Measurements from ENCODE around the gene SYNE2. TPM values are rescaled to one million over a fixed set of nuclear protein-coding genes. Genes with fewer than 3 reads are reported as not detected.
A peak's percentile ranks its signal among the peaks of the same experiment; 100 is the strongest.

The SYNE2 gene
- total RNA-seq, 1 donor from 2014 or later, result 105 TPM

DNA sequence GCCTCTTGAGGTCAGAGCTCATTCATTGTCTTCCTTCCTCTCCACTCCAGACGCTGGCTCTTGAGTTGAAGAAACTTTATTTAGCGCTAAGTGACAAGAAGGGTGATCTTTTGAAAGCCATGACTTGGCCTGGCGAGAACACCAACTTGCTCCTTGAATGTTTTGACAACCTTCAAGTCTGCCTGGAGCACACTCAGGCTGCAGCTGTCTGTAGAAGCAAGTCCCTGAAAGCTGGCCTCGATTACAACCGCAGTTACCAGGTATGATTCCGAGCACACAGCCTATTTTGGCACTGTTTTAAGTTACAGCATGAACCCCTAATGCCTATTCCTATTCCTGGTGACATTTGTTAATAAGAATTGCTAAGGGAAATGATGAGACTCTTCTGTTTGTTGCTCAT, 273.7 kb downstream of the SYNE2 start:
- no peaks in the 10 kb centered on the region for H3K27me3 ChIP-seq
- no peaks in the 10 kb centered on the region for H3K36me3 ChIP-seq
- no peak overlapping the region for H3K9ac ChIP-seq
- Mint-ChIP-seq H3K4me3 (no peak overlapping the region), H3K4me1 (no peaks in the 10 kb centered on the region), H3K27me3 (ENCODE audit: insufficient read depth, low read depth) (no peaks in the 10 kb centered on the region), H3K36me3 (peaks cover 37% of the 10 kb centered on the region), H3K27ac (no peak overlapping the region), H3K9me3 (no peaks in the 10 kb centered on the region)
- no peaks in the 10 kb centered on the region for H3K9me3 ChIP-seq (ENCODE audit: low read depth)
- H3K79me2 ChIP-seq (ENCODE audit: low read depth), result no peaks in the 10 kb centered on the region
- DNase-seq (ENCODE audit: low spot score), result no peak
- no peak overlapping the region for H3K4me2 ChIP-seq
- TF ChIP-seq EZH2 (IDR thresholded peaks at IDR 0.05), result no peak
- TF ChIP-seq EZH2phosphoT487 (IDR thresholded peaks at IDR 0.05), result no peak
- TF ChIP-seq, protein P1, sequence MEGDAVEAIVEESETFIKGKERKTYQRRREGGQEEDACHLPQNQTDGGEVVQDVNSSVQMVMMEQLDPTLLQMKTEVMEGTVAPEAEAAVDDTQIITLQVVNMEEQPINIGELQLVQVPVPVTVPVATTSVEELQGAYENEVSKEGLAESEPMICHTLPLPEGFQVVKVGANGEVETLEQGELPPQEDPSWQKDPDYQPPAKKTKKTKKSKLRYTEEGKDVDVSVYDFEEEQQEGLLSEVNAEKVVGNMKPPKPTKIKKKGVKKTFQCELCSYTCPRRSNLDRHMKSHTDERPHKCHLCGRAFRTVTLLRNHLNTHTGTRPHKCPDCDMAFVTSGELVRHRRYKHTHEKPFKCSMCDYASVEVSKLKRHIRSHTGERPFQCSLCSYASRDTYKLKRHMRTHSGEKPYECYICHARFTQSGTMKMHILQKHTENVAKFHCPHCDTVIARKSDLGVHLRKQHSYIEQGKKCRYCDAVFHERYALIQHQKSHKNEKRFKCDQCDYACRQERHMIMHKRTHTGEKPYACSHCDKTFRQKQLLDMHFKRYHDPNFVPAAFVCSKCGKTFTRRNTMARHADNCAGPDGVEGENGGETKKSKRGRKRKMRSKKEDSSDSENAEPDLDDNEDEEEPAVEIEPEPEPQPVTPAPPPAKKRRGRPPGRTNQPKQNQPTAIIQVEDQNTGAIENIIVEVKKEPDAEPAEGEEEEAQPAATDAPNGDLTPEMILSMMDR (IDR thresholded peaks at IDR 0.05), result no peak
- H2AFZ ChIP-seq (replicated peaks), result no peak overlapping the region
- H3K4me1 ChIP-seq, result no peaks in the 10 kb centered on the region
- H3K27ac ChIP-seq, result no peak overlapping the region
- H3F3A ChIP-seq (ENCODE audit: low read depth), result no peaks in the 10 kb centered on the region
- H3K4me3 ChIP-seq, result no peak overlapping the region
- H4K20me1 ChIP-seq (ENCODE audit: low read depth), result no peaks in the 10 kb centered on the region

DNA sequence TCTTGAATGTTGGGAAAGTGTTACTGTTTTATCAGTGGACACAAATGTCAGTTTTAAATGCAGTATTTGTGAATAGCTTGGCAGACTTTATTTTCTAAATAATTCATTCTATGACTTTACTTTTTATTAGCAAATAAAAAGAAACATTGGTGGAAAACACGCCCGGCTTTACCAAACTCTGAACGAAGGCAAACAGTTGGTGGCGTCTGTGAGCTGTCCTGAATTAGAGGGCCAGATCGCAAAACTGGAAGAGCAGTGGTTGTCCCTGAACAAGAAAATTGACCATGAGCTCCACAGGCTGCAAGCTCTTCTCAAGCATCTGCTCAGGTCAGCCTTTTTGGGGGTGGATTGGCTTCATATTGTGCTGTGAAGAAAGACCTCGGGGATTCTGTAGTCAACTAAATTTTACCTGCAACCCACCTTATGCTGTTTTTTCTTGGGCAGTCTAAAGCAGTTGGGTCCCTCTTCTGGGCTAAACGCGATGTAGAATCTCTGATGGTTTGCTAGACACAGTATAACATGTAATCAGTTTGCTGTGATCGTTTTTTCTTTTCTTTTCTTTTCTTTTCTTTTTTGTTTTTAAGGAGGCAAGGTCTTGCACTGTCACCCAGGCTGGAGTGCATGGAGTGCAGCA, 285.0 kb downstream of the SYNE2 start:
- no peak overlapping the region for H2AFZ ChIP-seq (replicated peaks)
- Mint-ChIP-seq H3K36me3 (peaks cover 29% of the 10 kb centered on the region), H3K4me3 (no peak overlapping the region), H3K27me3 (ENCODE audit: insufficient read depth, low read depth) (no peaks in the 10 kb centered on the region), H3K9me3 (no peaks in the 10 kb centered on the region), H3K27ac (no peak overlapping the region), H3K4me1 (no peaks in the 10 kb centered on the region)
- no peaks in the 10 kb centered on the region for H3K9me3 ChIP-seq (ENCODE audit: low read depth)
- no peaks in the 10 kb centered on the region for H3K79me2 ChIP-seq (ENCODE audit: low read depth)
- no peak overlapping the region for H3K27ac ChIP-seq
- peaks cover 26% of the 10 kb centered on the region for H3K36me3 ChIP-seq
- H3K4me1 ChIP-seq, result no peaks in the 10 kb centered on the region
- DNase-seq (ENCODE audit: low spot score), result peak; percentile 19
- H3K4me3 ChIP-seq, result no peak overlapping the region
- no peaks in the 10 kb centered on the region for H4K20me1 ChIP-seq (ENCODE audit: low read depth)
- no peak for TF ChIP-seq EZH2 (IDR thresholded peaks at IDR 0.05)
- TF ChIP-seq, protein P1 (IDR thresholded peaks at IDR 0.05), result peak; percentile 43
- no peak for TF ChIP-seq EZH2phosphoT487 (IDR thresholded peaks at IDR 0.05)
- H3K27me3 ChIP-seq, result no peaks in the 10 kb centered on the region
- H3K9ac ChIP-seq, result no peak overlapping the region
- no peak overlapping the region for H3K4me2 ChIP-seq
- H3F3A ChIP-seq (ENCODE audit: low read depth), result no peaks in the 10 kb centered on the region

DNA sequence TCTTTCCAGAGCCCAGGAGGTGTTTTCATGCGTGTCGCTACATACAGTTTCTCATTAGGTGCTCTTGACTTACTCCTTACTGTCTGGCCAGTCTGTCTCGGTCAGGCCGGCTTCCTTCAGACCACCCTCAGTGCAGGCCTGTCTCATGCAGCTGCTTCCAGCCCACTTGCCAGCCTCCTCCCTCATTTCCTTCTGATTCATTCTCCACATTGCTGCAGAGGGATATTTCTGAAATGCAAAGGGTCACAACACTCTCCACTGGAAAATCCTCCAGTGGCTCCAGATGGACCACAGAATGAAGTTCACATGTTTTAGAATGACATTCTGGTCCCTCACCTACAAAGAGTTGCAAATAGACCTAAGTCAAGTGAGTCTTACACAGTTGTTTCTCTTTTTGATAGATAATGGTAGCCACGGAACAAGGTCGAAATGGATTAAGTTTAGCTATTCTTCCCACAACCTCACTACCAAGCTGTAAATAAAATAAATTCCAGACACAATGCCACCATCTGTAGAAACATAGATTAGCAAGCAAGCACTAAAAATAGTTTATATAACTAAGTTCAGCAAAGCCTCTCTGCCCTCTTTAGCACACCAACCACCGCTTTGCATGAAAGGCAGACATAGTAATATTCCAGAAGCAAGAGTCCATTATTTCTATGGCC, 294.5 kb downstream of the SYNE2 start:
- Histone ChIP-seq H3K9me3 (ENCODE audit: low read depth) (no peaks in the 10 kb centered on the region), H3F3A (ENCODE audit: low read depth) (no peaks in the 10 kb centered on the region), H2AFZ (replicated peaks) (no peak overlapping the region), H3K4me2 (no peak overlapping the region), H3K79me2 (ENCODE audit: low read depth) (no peaks in the 10 kb centered on the region), H3K36me3 (peaks cover 9% of the 10 kb centered on the region), H3K9ac (no peak overlapping the region), H3K4me3 (no peak overlapping the region), H3K27ac (no peak overlapping the region), H4K20me1 (ENCODE audit: low read depth) (no peaks in the 10 kb centered on the region), H3K4me1 (no peaks in the 10 kb centered on the region), H3K27me3 (no peaks in the 10 kb centered on the region)
- TF ChIP-seq EZH2phosphoT487 (IDR thresholded peaks at IDR 0.05), result no peak
- no peak for TF ChIP-seq EZH2 (IDR thresholded peaks at IDR 0.05)
- TF ChIP-seq, protein P1 (IDR thresholded peaks at IDR 0.05), result no peak
- no peaks in the 10 kb centered on the region for H3K4me1 Mint-ChIP-seq
- H3K27me3 Mint-ChIP-seq (ENCODE audit: insufficient read depth, low read depth), result no peaks in the 10 kb centered on the region
- no peaks in the 10 kb centered on the region for H3K9me3 Mint-ChIP-seq
- no peak for DNase-seq (ENCODE audit: low spot score)
- no peak overlapping the region for H3K4me3 Mint-ChIP-seq
- H3K36me3 Mint-ChIP-seq, result peaks cover 20% of the 10 kb centered on the region
- no peak overlapping the region for H3K27ac Mint-ChIP-seq

Data from neural progenitor cell (in vitro differentiated cells).